Activated CD8-positive, alpha-beta memory T cell treated with anti-CD3 and anti-CD28 coated beads, Interleukin-2, amount 10 ng/mL, durations not matched to agents 7 days and 5 days (primary cell): ENCODE data around the gene CAPZA1. TPM values are rescaled to one million over a fixed set of nuclear protein-coding genes. Genes with fewer than 3 reads are reported as not detected.
A peak's percentile ranks its signal among the peaks of the same experiment; 100 is the strongest.

Experiments
- ATAC-seq: fragments of 150-1000 bp; cut with Tn5 transposase; one replicate; pipeline ENCODE4 v1.10.0; 2021; ENCODE audit warnings: moderate library complexity
- CTCF ChIA-PET: fragments of 350-600 bp; sonication (Branson Sonifier 250); formaldehyde crosslinking; loops from one replicate; lab custom pipeline; 2021; ENCODE audit warnings: antibody characterized with exemption; lab: Charles Lee
- DNase-seq: peaks from one replicate; pipeline ENCODE4 v3.0.0-alpha.2; 2020
- H3K27ac Mint-ChIP-seq: one replicate; pipeline ENCODE4 v1.8.0; 2021; ENCODE audit warnings: mild to moderate bottlenecking, mixed read lengths
- H3K27me3 Mint-ChIP-seq: one replicate; pipeline ENCODE4 v1.8.0; 2021; ENCODE audit warnings: mixed read lengths
- H3K36me3 Mint-ChIP-seq: one replicate; pipeline ENCODE4 v1.8.0; 2021; ENCODE audit warnings: mild to moderate bottlenecking, mixed read lengths
- H3K4me1 Mint-ChIP-seq: one replicate; pipeline ENCODE4 v1.8.0; 2021; ENCODE audit warnings: mixed read lengths
- H3K4me3 Mint-ChIP-seq: one replicate; pipeline ENCODE4 v1.8.0; 2021; ENCODE audit warnings: mild to moderate bottlenecking, moderate library complexity, mixed read lengths
- H3K9me3 Mint-ChIP-seq: one replicate; pipeline ENCODE4 v1.8.0; 2022; ENCODE audit warnings: low read depth, mixed read lengths
- total RNA-seq, 2 experiments: library from RNA; stranded (reverse); gene quantifications; one replicate each; pipeline ENCODE4 v1.2.3, GENCODE V29; 2021

CAPZA1 gene
- total RNA-seq, 2 experiments from 2014 or later: 293 to 301 TPM

DNA sequence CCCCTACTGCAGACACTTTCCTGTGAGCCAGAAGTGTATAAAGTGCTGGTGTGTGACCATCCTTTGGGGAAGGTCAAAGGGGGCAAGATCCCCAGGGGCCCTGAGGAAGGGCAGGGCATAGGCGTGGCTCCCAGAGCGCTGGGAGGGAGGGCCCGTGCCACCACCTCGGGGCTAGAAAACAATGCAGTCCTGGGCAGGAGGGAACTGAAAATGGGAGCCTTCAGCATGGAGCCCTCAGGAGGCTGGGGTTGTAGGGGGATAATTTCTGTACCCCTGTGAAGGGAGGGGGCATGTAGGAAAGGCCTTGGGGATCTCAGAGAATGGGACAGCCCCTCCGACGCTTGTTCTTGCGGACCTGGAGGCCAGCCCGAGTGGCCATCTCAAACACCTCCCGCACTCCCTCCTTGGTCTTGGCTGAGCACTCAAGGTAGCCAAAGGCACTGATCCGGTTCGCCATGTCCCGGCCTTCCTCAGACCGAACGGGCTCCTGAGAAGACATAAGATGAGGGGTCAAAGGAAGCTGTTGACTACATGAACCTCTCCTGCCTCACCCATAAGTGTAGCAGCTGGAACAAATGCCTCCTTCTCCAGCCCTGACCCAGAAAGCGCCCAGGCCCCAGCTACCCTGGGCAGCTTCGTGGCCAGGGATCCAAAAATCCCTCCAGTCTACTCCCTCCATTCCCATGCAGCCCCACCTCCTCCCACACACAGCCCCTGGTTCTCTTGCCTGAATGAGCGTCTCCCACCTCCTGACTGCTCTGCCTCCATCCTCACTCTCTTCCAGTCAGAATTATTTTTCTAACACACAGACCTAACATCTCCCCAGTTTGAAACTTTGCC lies 81.8 kb downstream of the CAPZA1 start:
- ATAC-seq (no peak), DNase-seq (no peak)
- Mint-ChIP-seq H3K27me3 (no peaks in the 10 kb centered on the region), H3K4me1 (peaks cover 61% of the 10 kb centered on the region), H3K4me3 (no peak overlapping the region), H3K9me3 (no peaks in the 10 kb centered on the region), H3K36me3 (peaks cover 27% of the 10 kb centered on the region), H3K27ac (peak overlapping the region; percentile 82)
- CTCF ChIA-PET: interaction anchor here (1.2 to 4.1 kb wide), 3 partner anchors 12 to 15 kb away, joined by 3 to 36 read pairs (median 9); partner anchors contain the start of gene PPM1J

DNA sequence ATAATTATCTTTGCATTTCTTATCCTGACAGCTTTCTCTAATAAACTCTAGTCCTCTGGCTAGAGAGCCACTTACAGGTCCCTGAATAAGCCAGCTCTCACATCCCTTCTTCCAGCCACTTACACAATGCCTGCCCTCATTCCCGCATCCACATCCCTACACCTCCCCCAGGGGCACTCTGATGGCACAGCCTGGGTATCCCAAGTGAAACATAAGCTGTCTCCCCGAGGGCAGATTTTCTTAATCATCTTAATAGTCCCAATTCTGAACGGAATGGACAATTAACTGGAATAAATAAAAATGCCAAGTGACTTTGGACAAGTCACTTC lies 82.4 kb downstream of the CAPZA1 start:
- no peaks in the 10 kb centered on the region for H3K9me3 Mint-ChIP-seq
- H3K36me3 Mint-ChIP-seq: peaks cover 24% of the 10 kb centered on the region
- peaks cover 58% of the 10 kb centered on the region for H3K4me1 Mint-ChIP-seq
- CTCF ChIA-PET: interaction anchor here (1.2 to 4.1 kb wide), 2 partner anchors 13 kb away, joined by 3 to 36 read pairs; partner anchors contain the start of gene PPM1J
- H3K27ac Mint-ChIP-seq: peak overlapping the region; percentile 82
- no peaks in the 10 kb centered on the region for H3K27me3 Mint-ChIP-seq
- H3K4me3 Mint-ChIP-seq: no peak overlapping the region
- DNase-seq: no peak
- no peak for ATAC-seq

DNA sequence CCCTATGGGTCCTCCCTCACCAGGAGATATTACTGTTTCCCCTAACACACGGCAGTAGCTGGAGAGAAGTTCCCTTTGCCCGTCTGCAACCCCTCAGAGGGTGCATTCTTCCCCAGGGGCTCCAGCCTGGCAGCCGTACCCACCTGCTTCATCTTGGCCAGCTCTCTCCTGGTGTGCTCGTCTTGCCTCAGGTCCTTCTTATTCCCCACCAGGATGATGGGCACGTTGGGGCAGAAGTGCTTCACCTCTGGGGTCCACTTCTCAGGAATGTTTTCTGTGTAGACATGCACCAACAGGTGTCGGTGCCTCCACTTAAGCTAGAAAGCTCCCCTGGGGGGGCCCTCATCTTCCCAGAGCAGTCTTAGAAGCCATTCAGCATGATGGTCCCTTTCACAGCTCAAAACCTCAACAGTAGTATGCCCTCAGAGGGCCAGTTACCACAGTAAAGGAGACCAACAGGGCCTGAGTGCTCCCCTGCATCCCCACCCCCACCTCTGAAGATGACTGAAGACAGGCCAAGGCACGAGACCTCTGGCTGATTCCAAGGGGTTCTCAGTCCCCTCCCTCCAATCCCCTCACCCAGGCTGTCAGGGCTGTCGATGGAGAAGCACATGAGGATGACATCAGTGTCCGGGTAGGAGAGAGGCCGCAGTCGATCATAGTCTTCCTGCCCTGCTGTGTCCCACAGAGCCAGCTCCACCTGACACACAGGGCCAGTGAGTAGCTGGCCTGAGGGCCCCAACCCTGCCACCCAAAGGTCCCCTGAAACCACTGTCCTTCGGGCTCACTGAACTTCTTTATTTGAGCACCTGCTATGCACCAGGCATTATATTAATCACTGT lies 83.0 kb downstream of the CAPZA1 start:
- H3K9me3 Mint-ChIP-seq: no peaks in the 10 kb centered on the region
- peaks cover 23% of the 10 kb centered on the region for H3K36me3 Mint-ChIP-seq
- CTCF ChIA-PET: interaction anchor here (4.1 kb wide), 1 partner anchor 13 kb away, joined by 36 read pairs; the partner anchor contains the start of gene PPM1J
- H3K27ac Mint-ChIP-seq: peak overlapping the region; percentile 82
- peaks cover 1% of the 10 kb centered on the region for H3K27me3 Mint-ChIP-seq
- H3K4me1 Mint-ChIP-seq: peaks cover 60% of the 10 kb centered on the region
- no peak overlapping the region for H3K4me3 Mint-ChIP-seq
- ATAC-seq: no peak
- DNase-seq: no peak

DNA sequence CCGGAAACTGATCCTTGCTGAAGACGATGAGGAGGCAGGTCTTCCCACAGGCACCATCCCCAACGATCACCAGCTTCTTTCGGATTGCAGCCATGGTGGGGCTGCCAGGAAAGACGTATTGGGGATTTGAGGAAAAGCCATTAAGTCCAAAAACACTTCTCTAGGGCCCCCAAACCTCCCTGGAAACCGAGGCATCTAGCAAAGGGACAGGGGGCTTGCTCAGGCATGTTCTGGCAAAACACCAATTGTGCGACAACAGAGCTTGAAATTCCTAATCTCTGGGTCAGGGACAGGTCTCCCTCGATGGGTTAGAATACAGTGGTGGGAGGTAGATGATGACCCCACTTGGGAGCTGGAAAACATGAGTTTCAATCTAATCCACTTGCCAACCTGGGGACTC lies 84.1 kb downstream of the CAPZA1 start:
- DNase-seq (no peak), ATAC-seq (no peak)
- Mint-ChIP-seq H3K27me3 (peaks cover 10% of the 10 kb centered on the region), H3K9me3 (no peaks in the 10 kb centered on the region), H3K4me1 (peaks cover 61% of the 10 kb centered on the region), H3K36me3 (peaks cover 20% of the 10 kb centered on the region), H3K27ac (peak overlapping the region; percentile 89), H3K4me3 (no peak overlapping the region)
- CTCF ChIA-PET: interaction anchor here (1.1 to 4.1 kb wide), 7 partner anchors 10 to 313 kb away, joined by 3 to 36 read pairs (median 7); partner anchors contain the start of genes MOV10 and PPM1J

DNA sequence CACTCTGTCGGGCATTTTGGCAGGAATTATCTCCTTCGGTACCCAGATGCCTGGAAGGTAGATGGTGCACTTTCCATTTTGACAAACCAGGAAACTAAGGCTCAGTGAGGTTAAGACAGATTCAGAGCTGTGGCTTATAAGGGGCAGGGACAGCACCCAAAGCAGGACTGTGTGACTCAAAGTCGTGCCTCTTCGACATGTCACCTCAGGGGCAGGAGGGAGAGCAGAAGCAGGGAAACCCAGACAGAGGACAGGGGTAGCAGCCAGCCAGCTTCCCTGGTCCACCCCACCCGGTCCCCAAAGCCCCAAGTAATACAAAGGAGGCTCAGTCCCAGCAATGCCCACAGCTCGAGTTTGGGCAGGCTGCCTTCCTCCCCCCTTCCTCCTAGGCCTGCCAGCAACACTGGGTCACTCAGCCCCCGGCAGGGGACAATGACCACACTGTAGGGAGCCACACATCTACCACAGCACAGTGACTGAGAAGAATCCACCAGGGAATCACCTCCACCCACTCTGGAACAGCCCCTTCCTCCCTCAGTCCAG lies 84.8 kb downstream of the CAPZA1 start:
- DNase-seq (peak; percentile 62), ATAC-seq (peak; percentile 17)
- H3K36me3 Mint-ChIP-seq: peaks cover 17% of the 10 kb centered on the region
- peaks cover 18% of the 10 kb centered on the region for H3K27me3 Mint-ChIP-seq
- H3K27ac Mint-ChIP-seq: peak overlapping the region; percentile 89
- peaks cover 62% of the 10 kb centered on the region for H3K4me1 Mint-ChIP-seq
- CTCF ChIA-PET: interaction anchor here (0.7 to 4.1 kb wide), 11 partner anchors 8 to 314 kb away, joined by 3 to 36 read pairs (median 5); partner anchors contain the start of genes MOV10, PPM1J and ST7L
- no peaks in the 10 kb centered on the region for H3K9me3 Mint-ChIP-seq
- H3K4me3 Mint-ChIP-seq: peak overlapping the region; percentile 75

DNA sequence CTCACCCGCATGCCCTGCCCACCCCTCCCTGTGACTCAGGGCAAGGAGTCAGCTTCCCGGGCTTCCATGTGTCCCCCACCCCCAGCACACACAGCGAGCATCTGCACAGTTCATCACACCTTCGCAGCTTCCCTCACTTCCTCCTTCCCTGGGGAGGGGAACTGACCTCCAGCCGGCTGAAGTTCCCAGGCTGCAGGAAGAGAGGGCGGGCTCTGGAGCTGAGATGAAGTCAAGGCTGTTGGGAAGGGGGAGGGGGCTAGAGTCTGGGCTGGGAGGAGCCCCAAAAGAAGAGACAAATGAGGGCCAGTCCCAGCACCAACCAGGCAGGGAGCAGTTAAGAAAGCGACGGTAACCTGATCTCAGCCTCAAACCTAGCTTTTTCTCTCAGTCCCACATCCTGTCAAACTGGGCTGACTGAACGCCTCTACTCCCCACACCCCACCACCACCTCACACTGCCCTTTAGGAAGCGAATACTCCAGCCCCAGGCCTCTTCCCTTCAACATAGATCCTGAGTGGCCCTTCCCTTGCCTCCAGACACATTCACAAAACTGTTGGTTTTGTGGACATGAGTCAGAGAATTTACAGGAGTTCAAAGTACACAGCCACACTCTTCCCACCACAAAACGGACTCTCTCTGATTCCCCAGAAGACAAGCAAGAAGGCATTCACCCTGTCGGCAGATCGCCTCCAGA lies 85.4 kb downstream of the CAPZA1 start:
- Mint-ChIP-seq H3K9me3 (no peaks in the 10 kb centered on the region), H3K36me3 (peaks cover 14% of the 10 kb centered on the region), H3K27me3 (peaks cover 24% of the 10 kb centered on the region), H3K4me3 (peak overlapping the region; percentile 75), H3K27ac (peak overlapping the region; percentile 89), H3K4me1 (peaks cover 64% of the 10 kb centered on the region)
- CTCF ChIA-PET: interaction anchor here (0.7 to 4.1 kb wide), 10 partner anchors 8 to 314 kb away, joined by 3 to 36 read pairs (median 5); partner anchors contain the start of genes MOV10, PPM1J and ST7L
- ATAC-seq (peak; percentile 74), DNase-seq (peak; percentile 87)

DNA sequence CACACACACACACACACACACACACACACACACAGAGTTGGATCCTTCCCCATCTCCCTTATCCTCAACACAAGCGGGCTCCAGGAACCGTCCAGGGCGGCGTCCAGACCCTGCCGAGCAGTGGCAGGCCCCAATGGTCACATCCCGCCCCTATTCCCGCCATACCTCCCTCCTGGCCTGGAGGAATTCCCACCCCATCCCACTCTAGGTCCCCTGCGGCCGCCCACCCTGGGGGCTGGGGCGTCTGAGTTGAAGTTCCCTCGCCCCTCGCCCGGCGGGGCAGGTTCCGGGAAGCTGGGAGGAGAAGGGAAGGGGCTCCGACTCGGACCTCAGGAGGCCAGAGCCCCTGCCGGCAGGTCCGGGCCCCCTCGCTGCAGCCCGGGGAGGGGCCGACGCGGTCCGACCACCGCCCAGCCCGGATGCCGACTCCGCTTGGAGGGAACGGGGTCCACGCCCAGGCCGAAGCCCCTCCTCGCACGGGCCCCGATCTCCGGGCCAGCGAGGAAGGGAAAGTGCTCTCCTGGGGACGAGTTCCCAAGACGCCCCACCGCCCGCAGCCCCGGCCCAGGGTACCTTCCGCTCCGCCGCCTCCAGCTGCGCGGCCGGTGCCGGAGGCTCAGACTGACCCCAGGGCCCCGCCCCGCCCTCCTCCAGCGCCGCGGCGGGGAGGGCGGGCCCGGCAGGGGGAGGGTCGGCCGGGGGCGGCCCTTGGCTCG lies 87.0 kb downstream of the CAPZA1 start, which contains the start of gene RHOC:
TSS of gene RHOC (minus strand) at position 623 of the 716 bp plus-strand sequence. CDS start 3,328 bp downstream, outside the sequence.
- CTCF ChIA-PET: interaction anchor here (2.4 to 4.2 kb wide), 4 partner anchors 9 to 315 kb away, joined by 12 to 37 read pairs (median 14); partner anchors contain the start of genes MOV10 and PPM1J
- ATAC-seq (peak; percentile 76), DNase-seq (peak; percentile 68)
- H3K4me1 Mint-ChIP-seq: peaks cover 48% of the 10 kb centered on the region
- peaks cover 30% of the 10 kb centered on the region for H3K27me3 Mint-ChIP-seq
- H3K27ac Mint-ChIP-seq: peak within 1 kb of the TSS; percentile 89
- peaks cover 12% of the 10 kb centered on the region for H3K36me3 Mint-ChIP-seq
- H3K4me3 Mint-ChIP-seq: peak within 1 kb of the TSS; percentile 75
- H3K9me3 Mint-ChIP-seq: no peaks in the 10 kb centered on the region

DNA sequence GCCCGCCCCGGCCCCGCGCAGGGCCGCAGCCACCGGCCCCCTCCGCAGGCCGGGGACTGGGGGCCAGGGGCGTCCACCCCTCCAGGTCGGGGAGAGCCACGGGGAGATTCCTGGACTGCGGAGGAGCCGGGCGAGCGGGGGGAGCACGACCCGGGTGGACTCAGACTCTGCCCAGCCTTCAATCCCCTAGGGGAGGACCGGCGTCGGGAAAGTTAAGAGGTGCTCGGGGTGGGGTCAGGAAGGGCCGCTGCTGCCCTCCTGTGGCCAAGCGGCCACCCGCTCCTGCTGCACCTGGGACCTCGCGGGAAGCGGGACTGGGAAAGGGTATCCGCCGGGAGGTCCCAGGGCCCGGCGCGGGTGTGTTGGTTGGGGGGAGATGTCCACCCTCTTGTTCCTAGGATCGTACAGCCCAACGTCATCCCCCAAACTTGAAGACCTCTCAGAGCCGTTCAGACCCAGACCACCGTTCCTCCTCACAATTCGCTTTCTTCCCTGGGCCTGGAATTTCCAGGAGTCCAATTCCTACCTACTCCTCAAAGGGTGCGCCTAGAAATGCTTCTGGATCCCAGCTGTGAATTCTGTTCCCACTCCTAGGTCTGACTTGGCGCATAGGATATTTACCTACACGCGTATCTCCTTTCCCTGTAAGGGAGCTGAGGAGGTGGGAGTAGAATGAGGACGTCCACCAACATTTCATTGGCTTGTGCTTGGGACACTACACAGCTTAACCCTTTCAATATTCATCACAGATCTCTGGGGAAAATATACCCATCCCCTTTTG lies 87.8 kb downstream of the CAPZA1 start:
- Mint-ChIP-seq H3K36me3 (peaks cover 7% of the 10 kb centered on the region), H3K27ac (peak overlapping the region; percentile 16), H3K4me1 (peaks cover 40% of the 10 kb centered on the region), H3K9me3 (no peaks in the 10 kb centered on the region), H3K4me3 (peak overlapping the region; percentile 75), H3K27me3 (peaks cover 30% of the 10 kb centered on the region)
- ATAC-seq: peak; percentile 66
- CTCF ChIA-PET: interaction anchor here (0.6 to 4.2 kb wide), 16 partner anchors 8 to 324 kb away, joined by 3 to 37 read pairs (median 6); partner anchors contain the start of genes CTTNBP2NL, MOV10, PPM1J and ST7L
- peak; percentile 80 for DNase-seq

DNA sequence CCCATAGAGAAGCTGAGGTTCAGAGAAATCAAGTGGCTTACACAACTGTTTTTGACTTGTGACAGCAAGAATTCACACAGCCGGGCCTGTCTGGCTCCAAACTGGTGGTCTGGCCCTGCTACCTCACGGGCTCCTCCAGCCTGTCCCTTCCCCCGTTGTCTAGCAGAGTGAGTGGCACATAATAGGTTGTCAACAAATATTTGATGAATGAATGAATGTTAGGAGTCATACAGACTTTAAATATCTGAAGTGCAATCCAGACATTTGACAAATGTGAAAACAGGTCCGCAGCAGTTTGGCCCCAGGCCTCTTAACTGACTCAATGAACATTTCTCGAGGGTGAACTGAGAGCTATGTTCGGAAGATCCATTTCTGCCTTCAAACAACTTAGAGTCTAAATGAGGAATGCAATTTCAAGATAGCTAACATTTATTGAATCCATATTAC lies 88.4 kb downstream of the CAPZA1 start:
- H3K9me3 Mint-ChIP-seq: no peaks in the 10 kb centered on the region
- peaks cover 5% of the 10 kb centered on the region for H3K36me3 Mint-ChIP-seq
- H3K27ac Mint-ChIP-seq: no peak overlapping the region
- H3K4me1 Mint-ChIP-seq: peaks cover 37% of the 10 kb centered on the region
- peak overlapping the region; percentile 75 for H3K4me3 Mint-ChIP-seq
- DNase-seq (no peak), ATAC-seq (no peak)
- peaks cover 36% of the 10 kb centered on the region for H3K27me3 Mint-ChIP-seq
- CTCF ChIA-PET: interaction anchor here (0.6 to 4.2 kb wide), 17 partner anchors 8 to 339 kb away, joined by 3 to 37 read pairs (median 5); partner anchors contain the start of genes CTTNBP2NL, MOV10, PPM1J and ST7L

DNA sequence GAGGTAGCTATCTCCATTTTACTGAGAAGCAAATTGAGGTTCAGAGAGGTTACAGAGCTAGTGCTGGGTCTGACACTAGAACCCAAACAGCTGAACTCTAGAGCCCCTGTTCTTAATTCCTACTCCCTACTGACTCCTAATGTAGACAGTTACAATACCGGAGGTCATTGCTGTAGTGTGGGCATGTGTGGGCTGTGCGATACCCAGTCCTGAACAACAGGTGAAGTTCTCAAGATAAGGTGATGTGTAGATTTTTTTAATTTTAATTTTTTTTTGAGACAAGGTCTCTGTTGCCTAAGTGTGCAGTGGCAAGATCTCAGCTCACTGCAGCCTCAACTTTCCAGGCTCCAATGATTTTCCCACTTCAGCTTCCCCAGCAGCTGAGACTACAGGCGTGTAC lies 88.9 kb downstream of the CAPZA1 start:
- Mint-ChIP-seq H3K9me3 (no peaks in the 10 kb centered on the region), H3K4me1 (peaks cover 33% of the 10 kb centered on the region), H3K27me3 (peaks cover 41% of the 10 kb centered on the region), H3K36me3 (peaks cover 2% of the 10 kb centered on the region), H3K4me3 (peak overlapping the region; percentile 75), H3K27ac (no peak overlapping the region)
- no peak for ATAC-seq
- CTCF ChIA-PET: interaction anchor here (0.8 to 4.2 kb wide), 14 partner anchors 7 to 339 kb away, joined by 3 to 37 read pairs (median 6); partner anchors contain the start of genes MOV10, PPM1J and ST7L
- no peak for DNase-seq

DNA sequence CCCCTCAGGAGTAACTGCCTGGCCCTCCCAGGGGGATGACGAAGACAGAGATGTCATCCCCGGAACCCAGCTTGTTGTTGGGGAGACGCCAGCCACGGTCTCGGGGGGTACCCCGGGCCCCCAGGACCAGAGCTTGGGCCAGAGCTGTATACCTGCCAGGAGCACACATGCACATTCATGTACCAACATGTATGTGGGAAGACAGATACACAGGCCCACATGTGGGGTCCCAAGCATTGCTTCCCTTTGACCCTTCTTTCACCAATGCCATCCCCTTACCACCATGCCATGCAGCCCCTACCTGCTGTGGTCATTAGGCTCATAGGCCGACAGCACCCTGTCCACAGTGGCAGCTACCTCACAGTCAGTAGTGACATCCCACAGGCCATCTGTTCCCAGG lies 90.5 kb downstream of the CAPZA1 start:
- H3K27me3 Mint-ChIP-seq: peaks cover 51% of the 10 kb centered on the region
- no peaks in the 10 kb centered on the region for H3K9me3 Mint-ChIP-seq
- peaks cover 20% of the 10 kb centered on the region for H3K4me1 Mint-ChIP-seq
- ATAC-seq (no peak), DNase-seq (no peak)
- H3K27ac Mint-ChIP-seq: no peak overlapping the region
- no peaks in the 10 kb centered on the region for H3K36me3 Mint-ChIP-seq
- no peak overlapping the region for H3K4me3 Mint-ChIP-seq
- CTCF ChIA-PET: interaction anchor here (0.9 to 4.2 kb wide), 7 partner anchors 8 to 363 kb away, joined by 3 to 37 read pairs (median 4); partner anchors contain the start of genes LRIG2 and MOV10
